ENCODE data around the gene FRRS1L.

DNA sequence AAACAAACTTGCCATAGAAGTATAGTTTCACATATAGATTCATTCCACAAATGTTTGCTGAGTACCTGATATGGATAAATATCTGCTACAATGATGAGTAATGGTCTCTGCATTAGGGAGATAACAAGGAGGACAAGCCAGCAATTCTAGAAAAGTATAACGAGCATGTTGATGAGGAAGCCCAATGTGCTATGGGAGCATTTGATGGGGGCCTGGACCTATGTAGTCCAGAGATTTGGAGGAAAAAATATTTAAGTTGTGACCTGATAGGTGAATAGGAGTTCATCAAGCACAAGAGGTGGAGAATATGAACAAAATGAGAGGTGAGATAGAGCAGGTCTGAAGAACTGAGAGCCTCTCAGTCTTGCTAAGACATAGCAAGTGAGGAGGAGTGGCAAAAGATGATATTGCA, 32.9 kb downstream of the FRRS1L start:
- TF ChIP-seq POLR2A (IDR thresholded peaks at IDR 0.05): no peak
- TF ChIP-seq, protein P1, sequence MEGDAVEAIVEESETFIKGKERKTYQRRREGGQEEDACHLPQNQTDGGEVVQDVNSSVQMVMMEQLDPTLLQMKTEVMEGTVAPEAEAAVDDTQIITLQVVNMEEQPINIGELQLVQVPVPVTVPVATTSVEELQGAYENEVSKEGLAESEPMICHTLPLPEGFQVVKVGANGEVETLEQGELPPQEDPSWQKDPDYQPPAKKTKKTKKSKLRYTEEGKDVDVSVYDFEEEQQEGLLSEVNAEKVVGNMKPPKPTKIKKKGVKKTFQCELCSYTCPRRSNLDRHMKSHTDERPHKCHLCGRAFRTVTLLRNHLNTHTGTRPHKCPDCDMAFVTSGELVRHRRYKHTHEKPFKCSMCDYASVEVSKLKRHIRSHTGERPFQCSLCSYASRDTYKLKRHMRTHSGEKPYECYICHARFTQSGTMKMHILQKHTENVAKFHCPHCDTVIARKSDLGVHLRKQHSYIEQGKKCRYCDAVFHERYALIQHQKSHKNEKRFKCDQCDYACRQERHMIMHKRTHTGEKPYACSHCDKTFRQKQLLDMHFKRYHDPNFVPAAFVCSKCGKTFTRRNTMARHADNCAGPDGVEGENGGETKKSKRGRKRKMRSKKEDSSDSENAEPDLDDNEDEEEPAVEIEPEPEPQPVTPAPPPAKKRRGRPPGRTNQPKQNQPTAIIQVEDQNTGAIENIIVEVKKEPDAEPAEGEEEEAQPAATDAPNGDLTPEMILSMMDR (IDR thresholded peaks at IDR 0.05): no peak
- no peak for TF ChIP-seq POLR2AphosphoS5 (IDR thresholded peaks at IDR 0.05)
- no peak for TF ChIP-seq EP300 (IDR thresholded peaks at IDR 0.05)
